ENCODE data around the gene LSM10. TPM values are rescaled to one million over a fixed set of nuclear protein-coding genes. Genes with fewer than 3 reads are reported as not detected.

LSM10 gene
- total and polyA plus RNA-seq, 2 donors (not counting 3 experiments of a cell fraction or from before 2014, with no cell fraction given): 38.2 to 76.9 TPM

GRCh38 chr1:36393686-36394085 is 4.0 kb downstream of the LSM10 start:
- intact Hi-C loops (cut with micrococcal nuclease): no loop called here
- DNase-seq (ENCODE audit: low read depth, low spot score): no peak
- dilution Hi-C loops (cut with MboI; ENCODE audit: extremely low pct_ligation_motif_present, low sequenced_read_pairs): no loop called here
- FAIRE-seq: no peak
- Histone ChIP-seq H3K9me3 (replicated peaks; ENCODE audit: control insufficient read depth, insufficient read depth, low read length) (no peaks in the 10 kb centered on the region), H3K4me2 (ENCODE audit: insufficient read depth, low read length) (no peak overlapping the region), H3K9ac (replicated peaks; ENCODE audit: extremely low read depth, insufficient read depth, low read length) (no peak overlapping the region), H3K79me2 (ENCODE audit: control insufficient read depth, insufficient read depth, low read length) (peaks cover 8% of the 10 kb centered on the region), H3K36me3 (ENCODE audit: control insufficient read depth in 2 of 2, extremely low read depth in 1 of 2, insufficient read depth in 2 of 2, low read length in 2 of 2) (peaks cover 0 to 16% of the 10 kb centered on the region in 2 experiments), H2AFZ (ENCODE audit: low read depth, low read length) (no peak overlapping the region), H3K27ac (ENCODE audit: insufficient read depth, low read depth, low read length) (no peak overlapping the region), H4K20me1 (replicated peaks; ENCODE audit: control insufficient read depth, extremely low read depth, insufficient read depth, low read length) (no peaks in the 10 kb centered on the region), H3K27me3 (ENCODE audit: control insufficient read depth in 2 of 2, insufficient read depth in 2 of 2, low read length in 2 of 2) (no peaks in the 10 kb centered on the region), H3K4me3 (replicated peaks in 1 of 3; ENCODE audit: insufficient read depth in 1 of 3, low read depth in 1 of 3, low read length in 3 of 3) (no peak overlapping the region), H3K9me1 (replicated peaks; ENCODE audit: control insufficient read depth, extremely low read depth, insufficient read depth, low read length) (no peaks in the 10 kb centered on the region), H3K4me1 (ENCODE audit: control insufficient read depth, extremely low read depth, insufficient read depth, low read length) (peaks cover 3% of the 10 kb centered on the region)
- no TSS peak for BruUV-seq (replicated peaks)
- no peak for TF ChIP-seq GATA2 (IDR thresholded peaks at IDR 0.05; ENCODE audit: insufficient read depth, insufficient read length, low read depth, low read length)
- TF ChIP-seq, protein P1, sequence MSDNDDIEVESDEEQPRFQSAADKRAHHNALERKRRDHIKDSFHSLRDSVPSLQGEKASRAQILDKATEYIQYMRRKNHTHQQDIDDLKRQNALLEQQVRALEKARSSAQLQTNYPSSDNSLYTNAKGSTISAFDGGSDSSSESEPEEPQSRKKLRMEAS (IDR thresholded peaks at IDR 0.05; ENCODE audit: insufficient read depth, insufficient read length): no peak
- TF ChIP-seq POLR2AphosphoS5 (IDR thresholded peaks at IDR 0.05; ENCODE audit: insufficient read depth, low read depth, low read length): no peak
- TF ChIP-seq JUN (IDR thresholded peaks at IDR 0.05; ENCODE audit: borderline replicate concordance, insufficient read depth, insufficient read length, low read depth): no peak
- no peak for TF ChIP-seq MYC (IDR thresholded peaks at IDR 0.05; ENCODE audit: low read depth, low read length)
- TF ChIP-seq FOS (IDR thresholded peaks at IDR 0.05; ENCODE audit: borderline replicate concordance, insufficient read depth, low read length): no peak
- no peak for TF ChIP-seq CTCF (IDR thresholded peaks at IDR 0.05; ENCODE audit: extremely low read depth in 1 of 2, insufficient read depth in 1 of 2, low read depth in 1 of 2, low read length in 2 of 2)
- TF ChIP-seq EZH2 (IDR thresholded peaks at IDR 0.05; ENCODE audit: borderline replicate concordance, low read depth, low read length, severe bottlenecking): no peak
- no peak for TF ChIP-seq POLR2A (IDR thresholded peaks at IDR 0.05; ENCODE audit: low read depth, low read length)
- ChIA-PET CTCF (no interaction called here), POLR2A (no interaction called here)

Data from endothelial cell of umbilical vein (primary cell).